Activated naive CD8-positive, alpha-beta T cell treated with anti-CD3 and anti-CD28 coated beads, Interleukin-2, amount 10 ng/mL, durations not matched to agents 7 days and 5 days (primary cell): ENCODE measurements around the gene STUM. TPM values are rescaled to one million over a fixed set of nuclear protein-coding genes. Genes with fewer than 3 reads are reported as not detected.
A peak's percentile ranks its signal among the peaks of the same experiment; 100 is the strongest.
"Not testable (repeated sequence)": the region's sequence is repeated elsewhere in the genome, so short reads cannot be mapped to it uniquely, and the experiment has no call there.

Experiments
- ATAC-seq: fragments of 150-1000 bp; cut with Tn5 transposase; one replicate; pipeline ENCODE4 v1.10.0; 2021; ENCODE audit warnings: low read depth, moderate library complexity
- POLR2A ChIA-PET: fragments of 350-600 bp; sonication (Branson Sonifier 250); formaldehyde crosslinking; loops from one replicate; lab custom pipeline; 2021; ENCODE audit warnings: antibody characterized with exemption; lab: Charles Lee
- DNase-seq: peaks from one replicate; pipeline ENCODE4 v3.0.0; 2021
- H3K27ac Mint-ChIP-seq: one replicate; pipeline ENCODE4 v1.8.0; 2022; ENCODE audit warnings: mild to moderate bottlenecking, mixed read lengths
- H3K27me3 Mint-ChIP-seq: one replicate; pipeline ENCODE4 v1.8.0; 2022; ENCODE audit warnings: mild to moderate bottlenecking, moderate library complexity, mixed read lengths
- H3K36me3 Mint-ChIP-seq: one replicate; pipeline ENCODE4 v1.8.0; 2021; ENCODE audit warnings: mild to moderate bottlenecking, mixed read lengths
- H3K4me1 Mint-ChIP-seq: one replicate; pipeline ENCODE4 v1.8.0; 2021; ENCODE audit warnings: mixed read lengths
- H3K4me3 Mint-ChIP-seq: one replicate; pipeline ENCODE4 v1.8.0; 2022; ENCODE audit warnings: mild to moderate bottlenecking, moderate library complexity, mixed read lengths
- H3K9me3 Mint-ChIP-seq: one replicate; pipeline ENCODE4 v1.8.0; 2021; ENCODE audit warnings: mixed read lengths
- total RNA-seq, 2 experiments: library from RNA; stranded (reverse); gene quantifications; one replicate each; pipeline ENCODE4 v1.2.3, GENCODE V29; 2021

The STUM gene
- total RNA-seq, 2 experiments from 2014 or later = not detected

GRCh38 chr1:226611301-226611700 is 62.7 kb downstream of the STUM start:
- POLR2A ChIA-PET = no interaction called here
- H3K36me3 Mint-ChIP-seq = no peaks in the 10 kb centered on the region
- no peaks in the 10 kb centered on the region for H3K4me1 Mint-ChIP-seq
- H3K27ac Mint-ChIP-seq = no peak overlapping the region
- ATAC-seq (no peak), DNase-seq (no peak)
- H3K4me3 Mint-ChIP-seq = no peak overlapping the region
- H3K27me3 Mint-ChIP-seq = peaks cover 7% of the 10 kb centered on the region
- no peaks in the 10 kb centered on the region for H3K9me3 Mint-ChIP-seq

- H3K4me3 Mint-ChIP-seq, H3K9me3 Mint-ChIP-seq, H3K4me1 Mint-ChIP-seq, H3K27me3 Mint-ChIP-seq, DNase-seq, H3K36me3 Mint-ChIP-seq, H3K27ac Mint-ChIP-seq, ATAC-seq: not testable (repeated sequence)
- POLR2A ChIA-PET = interaction anchor here (0.6 kb wide), 1 partner anchor 213 kb away, joined by 3 read pairs; no protein-coding TSS in a partner anchor
These were observed 63.4 kb downstream of the STUM start for GRCh38 chr1:226611980-226612379.

- H3K27ac Mint-ChIP-seq = no peak overlapping the region
These were observed 67.3 kb downstream of the STUM start for GRCh38 chr1:226615876-226616275.

DNA sequence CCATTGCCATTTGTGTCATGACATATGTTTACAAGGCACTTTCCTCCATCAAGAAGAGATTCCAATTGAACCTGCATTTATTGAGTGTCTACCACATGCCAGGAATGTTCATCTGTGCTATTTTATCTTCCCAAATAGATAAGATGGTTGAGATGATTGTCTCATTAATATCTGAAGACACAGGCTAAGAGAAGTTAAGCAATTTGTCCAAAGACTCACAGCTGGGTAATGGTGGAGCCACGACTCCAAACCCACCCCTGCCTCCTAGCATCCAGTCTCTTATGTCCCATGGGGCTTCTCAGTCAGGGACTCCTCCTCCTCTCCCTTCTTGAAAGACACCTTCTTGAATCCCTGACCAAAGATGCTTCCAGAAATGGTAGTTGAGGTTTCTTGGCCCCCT is 68.1 kb downstream of the STUM start:
- ATAC-seq (no peak), DNase-seq (no peak)
- Mint-ChIP-seq H3K9me3 (no peaks in the 10 kb centered on the region), H3K36me3 (no peaks in the 10 kb centered on the region), H3K4me3 (no peak overlapping the region), H3K4me1 (no peaks in the 10 kb centered on the region), H3K27ac (no peak overlapping the region), H3K27me3 (peaks cover 9% of the 10 kb centered on the region)
- POLR2A ChIA-PET = no interaction called here

More at GRCh38 chr1:226615876-226616275, 67.3 kb downstream of the STUM start:
- Mint-ChIP-seq H3K27me3 (peaks cover 5% of the 10 kb centered on the region), H3K9me3 (no peaks in the 10 kb centered on the region), H3K4me1 (no peaks in the 10 kb centered on the region), H3K4me3 (no peak overlapping the region), H3K36me3 (no peaks in the 10 kb centered on the region)
- ATAC-seq (no peak), DNase-seq (no peak)
- POLR2A ChIA-PET = no interaction called here

DNA sequence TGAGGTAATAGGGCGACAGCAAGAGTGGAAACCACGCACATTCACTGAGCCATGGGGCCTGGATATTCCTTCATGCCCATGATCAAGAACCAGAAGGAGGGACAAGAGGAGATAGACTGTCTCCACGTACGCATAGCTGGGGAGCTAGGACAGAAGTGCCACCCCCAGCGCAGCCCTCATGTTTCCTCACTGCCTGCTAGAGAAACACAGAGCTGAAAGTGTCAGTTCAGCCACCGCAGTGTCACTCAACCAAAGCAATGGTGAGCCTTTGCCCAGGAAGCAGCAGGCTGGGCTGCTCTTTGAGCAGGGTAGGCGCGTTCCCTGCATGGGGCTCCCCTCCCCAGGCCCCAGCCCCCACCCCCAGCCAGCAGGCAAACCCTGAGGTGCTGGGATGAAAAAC is 68.5 kb downstream of the STUM start:
- Mint-ChIP-seq H3K4me3 (no peak overlapping the region), H3K4me1 (no peaks in the 10 kb centered on the region), H3K36me3 (no peaks in the 10 kb centered on the region), H3K27me3 (peaks cover 14% of the 10 kb centered on the region), H3K27ac (no peak overlapping the region), H3K9me3 (no peaks in the 10 kb centered on the region)
- no peak for DNase-seq
- POLR2A ChIA-PET = no interaction called here
- no peak for ATAC-seq

DNA sequence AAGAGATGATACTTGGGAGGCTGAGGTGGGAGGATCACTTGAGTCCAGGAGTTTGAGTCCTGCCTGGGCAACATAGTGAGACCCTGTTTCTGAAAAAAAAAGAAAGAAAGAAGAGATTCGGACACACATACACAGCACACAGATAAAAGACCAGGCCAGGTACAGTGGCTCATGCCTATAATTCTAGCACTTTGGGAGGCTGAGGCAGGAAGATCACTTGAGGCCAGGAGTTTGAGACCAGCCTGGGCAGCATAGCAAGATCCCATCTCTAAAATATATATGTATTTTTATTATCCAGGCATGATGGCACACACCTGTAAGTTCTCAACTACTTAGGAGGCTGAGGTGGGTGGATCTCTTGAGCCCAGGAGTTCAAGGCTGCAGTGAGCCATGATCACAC is 69.2 kb downstream of the STUM start:
- not testable (repeated sequence) for H3K9me3 Mint-ChIP-seq, H3K36me3 Mint-ChIP-seq, H3K4me1 Mint-ChIP-seq, ATAC-seq, DNase-seq, H3K4me3 Mint-ChIP-seq, H3K27ac Mint-ChIP-seq
- peaks cover 16% of the 10 kb centered on the region for H3K27me3 Mint-ChIP-seq
- POLR2A ChIA-PET = interaction anchor here (0.6 kb wide), 1 partner anchor 209 kb away, joined by 3 read pairs; no protein-coding TSS in a partner anchor

- DNase-seq = no peak
- H3K27me3 Mint-ChIP-seq = peaks cover 16% of the 10 kb centered on the region
These were observed 69.8 kb downstream of the STUM start for GRCh38 chr1:226618380-226618779.

GRCh38 chr1:226619031-226619430 is 70.5 kb downstream of the STUM start:
- DNase-seq (no peak), ATAC-seq (no peak)
- Mint-ChIP-seq H3K4me1 (no peaks in the 10 kb centered on the region), H3K4me3 (no peak overlapping the region), H3K27me3 (peaks cover 16% of the 10 kb centered on the region), H3K27ac (no peak overlapping the region), H3K9me3 (no peaks in the 10 kb centered on the region), H3K36me3 (no peaks in the 10 kb centered on the region)
- POLR2A ChIA-PET = no interaction called here

More at GRCh38 chr1:226618380-226618779, 69.8 kb downstream of the STUM start:
- no peak for ATAC-seq
- no peak overlapping the region for H3K4me3 Mint-ChIP-seq
- POLR2A ChIA-PET = interaction anchor here (0.6 kb wide), 1 partner anchor 210 kb away, joined by 3 read pairs; no protein-coding TSS in a partner anchor
- H3K4me1 Mint-ChIP-seq = no peaks in the 10 kb centered on the region
- no peaks in the 10 kb centered on the region for H3K36me3 Mint-ChIP-seq
- H3K9me3 Mint-ChIP-seq = no peaks in the 10 kb centered on the region
- no peak overlapping the region for H3K27ac Mint-ChIP-seq

DNA sequence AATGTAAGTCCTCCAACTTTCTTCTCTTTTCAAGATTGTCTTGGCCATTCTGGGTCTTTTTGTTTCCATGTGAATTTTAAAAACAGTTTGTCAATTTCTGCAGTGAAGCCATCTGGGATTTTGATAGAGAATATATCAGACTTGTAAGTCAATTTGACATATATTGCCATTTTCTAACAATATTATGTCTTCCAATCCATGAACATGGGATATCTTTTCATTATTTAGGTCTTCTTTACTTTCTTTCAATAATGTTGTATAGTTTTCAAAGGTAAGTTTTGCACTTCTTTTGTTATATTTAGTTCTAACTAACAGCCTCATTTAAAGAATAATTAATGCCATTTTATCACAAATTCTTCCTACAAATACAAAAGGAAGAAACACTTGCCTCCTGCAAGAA is 73.4 kb downstream of the STUM start:
- no peak for DNase-seq
- Mint-ChIP-seq H3K4me3 (no peak overlapping the region), H3K27ac (no peak overlapping the region), H3K4me1 (peaks cover 12% of the 10 kb centered on the region), H3K9me3 (no peaks in the 10 kb centered on the region), H3K27me3 (peaks cover 21% of the 10 kb centered on the region), H3K36me3 (no peaks in the 10 kb centered on the region)
- ATAC-seq = no peak
- POLR2A ChIA-PET = no interaction called here

DNA sequence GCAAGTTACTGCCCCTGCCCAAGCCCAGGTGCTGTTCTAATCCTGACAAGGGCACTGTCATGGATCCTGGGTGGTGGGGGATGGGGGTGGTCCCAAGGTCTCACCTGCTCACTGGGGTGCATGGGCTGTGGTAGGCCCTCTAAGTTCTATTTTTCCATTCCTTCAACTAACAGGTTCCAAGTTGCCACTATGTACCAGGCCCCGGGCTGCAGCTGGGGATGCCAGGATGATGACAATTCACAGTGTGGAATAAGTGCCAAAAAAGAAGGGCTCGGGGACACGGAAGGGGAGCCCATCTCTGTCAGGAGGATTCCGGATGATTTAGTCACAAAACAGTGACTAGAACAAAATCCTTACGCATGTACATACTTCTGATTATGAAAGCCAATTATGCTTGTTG is 76.0 kb downstream of the STUM start:
- peaks cover 15% of the 10 kb centered on the region for H3K27me3 Mint-ChIP-seq
- H3K36me3 Mint-ChIP-seq = peaks cover 2% of the 10 kb centered on the region
- POLR2A ChIA-PET = no interaction called here
- H3K9me3 Mint-ChIP-seq = no peaks in the 10 kb centered on the region
- DNase-seq (no peak), ATAC-seq (no peak)
- peaks cover 12% of the 10 kb centered on the region for H3K4me1 Mint-ChIP-seq
- H3K27ac Mint-ChIP-seq = no peak overlapping the region
- no peak overlapping the region for H3K4me3 Mint-ChIP-seq

DNA sequence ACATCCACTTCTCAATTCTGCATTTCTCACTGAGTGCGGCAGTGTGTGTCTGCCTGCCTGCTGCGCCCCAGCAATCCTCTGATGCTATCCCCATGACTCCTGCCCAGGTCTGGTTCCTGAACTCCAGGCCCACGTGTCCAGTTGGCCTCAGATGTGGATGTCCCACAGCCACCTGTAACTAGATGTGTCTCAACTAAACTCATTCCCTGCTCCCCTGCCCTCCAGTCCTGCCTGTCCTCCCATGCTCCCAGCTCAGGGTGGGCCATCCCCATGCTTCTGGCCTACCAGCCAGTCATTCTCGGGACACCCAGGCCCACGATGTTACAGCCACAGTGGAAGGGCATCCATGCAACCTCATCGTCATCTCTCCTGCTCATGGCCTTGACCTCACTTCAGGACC is 76.8 kb downstream of the STUM start:
- DNase-seq (peak; percentile 24), ATAC-seq (no peak)
- no peak overlapping the region for H3K27ac Mint-ChIP-seq
- peaks cover 15% of the 10 kb centered on the region for H3K27me3 Mint-ChIP-seq
- peaks cover 12% of the 10 kb centered on the region for H3K4me1 Mint-ChIP-seq
- no peak overlapping the region for H3K4me3 Mint-ChIP-seq
- no peaks in the 10 kb centered on the region for H3K9me3 Mint-ChIP-seq
- H3K36me3 Mint-ChIP-seq = peaks cover 3% of the 10 kb centered on the region
- POLR2A ChIA-PET = no interaction called here

- Mint-ChIP-seq H3K27me3 (peaks cover 15% of the 10 kb centered on the region), H3K27ac (no peak overlapping the region), H3K4me3 (peak overlapping the region; percentile 42), H3K36me3 (peaks cover 6% of the 10 kb centered on the region), H3K9me3 (no peaks in the 10 kb centered on the region), H3K4me1 (peaks cover 12% of the 10 kb centered on the region)
- POLR2A ChIA-PET = no interaction called here
- DNase-seq = peak; percentile 22
- ATAC-seq = peak; percentile 69
These were observed 77.4 kb downstream of the STUM start for GRCh38 chr1:226625832-226626576.

- peak; percentile 82 for ATAC-seq
- Mint-ChIP-seq H3K4me3 (peak overlapping the region; percentile 42), H3K36me3 (peaks cover 6% of the 10 kb centered on the region), H3K9me3 (no peaks in the 10 kb centered on the region), H3K27ac (no peak overlapping the region), H3K27me3 (peaks cover 12% of the 10 kb centered on the region), H3K4me1 (peaks cover 12% of the 10 kb centered on the region)
- peak; percentile 79 for DNase-seq
- POLR2A ChIA-PET = no interaction called here
These were observed 78.0 kb downstream of the STUM start for GRCh38 chr1:226626577-226626956.

- Mint-ChIP-seq H3K9me3 (no peaks in the 10 kb centered on the region), H3K4me3 (no peak overlapping the region), H3K36me3 (peaks cover 9% of the 10 kb centered on the region), H3K27ac (no peak overlapping the region), H3K27me3 (peaks cover 6% of the 10 kb centered on the region), H3K4me1 (peaks cover 12% of the 10 kb centered on the region)
- ATAC-seq (no peak), DNase-seq (peak; percentile 17)
- POLR2A ChIA-PET = no interaction called here
These were observed 78.6 kb downstream of the STUM start for GRCh38 chr1:226627050-226627755.
